ENCODE measurements around the gene COA1. TPM values are rescaled to one million over a fixed set of nuclear protein-coding genes. Genes with fewer than 3 reads are reported as not detected.

The COA1 gene
- polyA plus RNA-seq, 3 donors, result 25.6 to 57.8 (median 56.2) TPM

DNA sequence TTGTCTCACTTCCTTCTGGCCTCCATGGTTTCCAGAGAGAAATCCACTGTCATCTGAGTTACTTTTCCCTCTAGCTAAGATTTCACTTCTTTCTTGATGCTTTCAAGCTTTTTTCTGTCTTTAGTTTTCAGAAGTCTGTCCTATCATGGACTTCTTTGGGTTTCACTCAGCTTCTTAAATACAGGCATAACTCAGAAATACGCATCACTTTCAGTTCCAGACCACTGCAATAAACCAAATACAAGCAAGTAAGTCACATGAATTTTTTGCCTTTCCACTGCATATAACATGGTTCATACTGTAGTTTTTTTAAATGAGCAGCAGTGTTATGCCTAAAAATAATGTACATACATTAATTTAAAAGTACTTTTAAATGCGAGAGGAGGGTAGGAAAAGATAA, 97.8 kb downstream of the COA1 start:
- intact Hi-C loops (cut with micrococcal nuclease), result no loop called here
- no CpG with 5 or more reads among the region's 2 CpGs for WGBS (ENCODE audit: insufficient coverage)
- Mint-ChIP-seq H3K36me3 (peaks cover 67 to 76% of the 10 kb centered on the region in 2 donors), H3K27me3 (ENCODE audit: low read depth in 3 of 3) (no peaks in the 10 kb centered on the region), H3K4me1 (peaks cover 9% of the 10 kb centered on the region), H3K9me3 (no peaks in the 10 kb centered on the region), H3K27ac (peak overlapping the region in 1 of 7 donors; percentile 16), H3K4me3 (no peak overlapping the region)
- H2AFZ ChIP-seq (ENCODE audit: insufficient read depth, low read depth, low read length, poor library complexity, severe bottlenecking), result no peak overlapping the region
- no peak overlapping the region for H3K4me2 ChIP-seq (replicated peaks; ENCODE audit: extremely low read depth, low read length, poor library complexity, severe bottlenecking)
- no peaks in the 10 kb centered on the region for H3K79me2 ChIP-seq (ENCODE audit: insufficient read depth, low read length)
- no peaks in the 10 kb centered on the region for H3K9me3 ChIP-seq (replicated peaks in 1 of 2; ENCODE audit: control insufficient read depth in 1 of 2, insufficient read depth in 1 of 2, low read length in 2 of 2)
- H3K27me3 ChIP-seq (ENCODE audit: control insufficient read depth in 2 of 2, insufficient read depth in 2 of 2, low read length in 2 of 2), result no peaks in the 10 kb centered on the region
- TF ChIP-seq, protein P1, sequence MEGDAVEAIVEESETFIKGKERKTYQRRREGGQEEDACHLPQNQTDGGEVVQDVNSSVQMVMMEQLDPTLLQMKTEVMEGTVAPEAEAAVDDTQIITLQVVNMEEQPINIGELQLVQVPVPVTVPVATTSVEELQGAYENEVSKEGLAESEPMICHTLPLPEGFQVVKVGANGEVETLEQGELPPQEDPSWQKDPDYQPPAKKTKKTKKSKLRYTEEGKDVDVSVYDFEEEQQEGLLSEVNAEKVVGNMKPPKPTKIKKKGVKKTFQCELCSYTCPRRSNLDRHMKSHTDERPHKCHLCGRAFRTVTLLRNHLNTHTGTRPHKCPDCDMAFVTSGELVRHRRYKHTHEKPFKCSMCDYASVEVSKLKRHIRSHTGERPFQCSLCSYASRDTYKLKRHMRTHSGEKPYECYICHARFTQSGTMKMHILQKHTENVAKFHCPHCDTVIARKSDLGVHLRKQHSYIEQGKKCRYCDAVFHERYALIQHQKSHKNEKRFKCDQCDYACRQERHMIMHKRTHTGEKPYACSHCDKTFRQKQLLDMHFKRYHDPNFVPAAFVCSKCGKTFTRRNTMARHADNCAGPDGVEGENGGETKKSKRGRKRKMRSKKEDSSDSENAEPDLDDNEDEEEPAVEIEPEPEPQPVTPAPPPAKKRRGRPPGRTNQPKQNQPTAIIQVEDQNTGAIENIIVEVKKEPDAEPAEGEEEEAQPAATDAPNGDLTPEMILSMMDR (IDR thresholded peaks at IDR 0.05), result no peak
- H3K4me1 ChIP-seq (ENCODE audit: control insufficient read depth in 1 of 2, insufficient read depth in 2 of 2, low read length in 2 of 2), result no peaks in the 10 kb centered on the region
- DNase-seq, result no peak
- H4K20me1 ChIP-seq (ENCODE audit: insufficient read depth, low read length), result no peaks in the 10 kb centered on the region
- H3K4me3 ChIP-seq (replicated peaks in 1 of 3; ENCODE audit: low read depth in 2 of 3, low read length in 3 of 3), result no peak overlapping the region
- H3K9ac ChIP-seq (ENCODE audit: insufficient read depth, low read length, poor library complexity, severe bottlenecking), result no peak overlapping the region
- no peak overlapping the region for H3K27ac ChIP-seq (ENCODE audit: low read depth in 1 of 2, low read length in 2 of 2)
- H3K36me3 ChIP-seq (replicated peaks in 1 of 2; ENCODE audit: control insufficient read depth in 1 of 2, insufficient read depth in 2 of 2, low read length in 2 of 2), result peaks cover 44 to 96% of the 10 kb centered on the region in 2 donors

DNA sequence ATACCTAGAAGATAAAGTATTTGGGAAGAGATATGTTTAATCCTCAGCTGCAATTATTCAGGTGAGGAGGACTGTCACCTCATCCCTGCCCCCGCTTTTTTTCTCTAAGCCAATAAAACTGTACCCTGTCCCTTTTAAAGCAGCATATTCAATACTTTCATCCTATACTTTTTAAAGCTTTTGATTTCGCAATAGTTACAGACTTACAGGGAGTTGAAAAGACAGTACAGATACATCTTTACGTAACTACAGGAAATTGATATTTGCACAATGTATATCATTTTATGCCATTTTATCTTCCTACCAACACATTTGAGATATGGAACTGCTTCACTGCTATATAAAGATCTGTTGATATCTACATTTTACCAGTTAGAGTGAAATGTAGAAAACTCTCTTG, 98.8 kb downstream of the COA1 start:
- Histone ChIP-seq H3K27ac (ENCODE audit: low read depth in 1 of 2, low read length in 2 of 2) (no peak overlapping the region), H3K4me3 (replicated peaks in 1 of 3; ENCODE audit: low read depth in 2 of 3, low read length in 3 of 3) (no peak overlapping the region), H2AFZ (ENCODE audit: insufficient read depth, low read depth, low read length, poor library complexity, severe bottlenecking) (no peak overlapping the region), H3K4me2 (replicated peaks; ENCODE audit: extremely low read depth, low read length, poor library complexity, severe bottlenecking) (no peak overlapping the region), H3K9ac (ENCODE audit: insufficient read depth, low read length, poor library complexity, severe bottlenecking) (no peak overlapping the region), H3K27me3 (ENCODE audit: control insufficient read depth in 2 of 2, insufficient read depth in 2 of 2, low read length in 2 of 2) (no peaks in the 10 kb centered on the region), H4K20me1 (ENCODE audit: insufficient read depth, low read length) (no peaks in the 10 kb centered on the region), H3K79me2 (ENCODE audit: insufficient read depth, low read length) (no peaks in the 10 kb centered on the region), H3K36me3 (replicated peaks in 1 of 2; ENCODE audit: control insufficient read depth in 1 of 2, insufficient read depth in 2 of 2, low read length in 2 of 2) (peaks cover 41 to 96% of the 10 kb centered on the region in 2 donors), H3K4me1 (ENCODE audit: control insufficient read depth in 1 of 2, insufficient read depth in 2 of 2, low read length in 2 of 2) (no peaks in the 10 kb centered on the region), H3K9me3 (replicated peaks in 1 of 2; ENCODE audit: control insufficient read depth in 1 of 2, insufficient read depth in 1 of 2, low read length in 2 of 2) (no peaks in the 10 kb centered on the region)
- Mint-ChIP-seq H3K9me3 (no peaks in the 10 kb centered on the region), H3K4me3 (no peak overlapping the region), H3K36me3 (peaks cover 68 to 76% of the 10 kb centered on the region in 2 donors), H3K27me3 (ENCODE audit: low read depth in 3 of 3) (no peaks in the 10 kb centered on the region), H3K4me1 (peaks cover 9% of the 10 kb centered on the region), H3K27ac (no peak overlapping the region)
- TF ChIP-seq, protein P1 (IDR thresholded peaks at IDR 0.05), result no peak
- 100% methylated on average over 1 of the region's 3 CpGs for WGBS (ENCODE audit: insufficient coverage)
- intact Hi-C loops (cut with micrococcal nuclease), result no loop called here
- no peak for DNase-seq
